ENCODE measurements around the gene SERPINA1.

DNA sequence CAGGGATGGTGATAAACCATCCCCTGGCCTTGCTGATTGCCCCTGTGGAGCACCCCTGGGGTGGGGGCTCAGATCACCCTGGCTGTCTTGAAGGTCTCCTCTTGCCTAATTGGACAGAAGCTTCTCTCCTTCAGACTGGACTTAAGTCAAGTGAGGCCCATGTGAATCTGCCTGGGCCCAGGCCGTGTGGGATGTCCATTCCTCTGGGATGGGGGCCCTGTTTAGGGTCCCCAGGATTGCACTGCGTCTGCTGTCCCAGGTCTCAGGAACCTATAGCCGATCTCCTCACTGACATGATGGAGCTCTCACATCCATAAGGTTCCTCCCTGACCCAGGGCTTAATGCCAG lies 20.2 kb downstream of the SERPINA1 start:
- TF ChIP-seq, protein P1, sequence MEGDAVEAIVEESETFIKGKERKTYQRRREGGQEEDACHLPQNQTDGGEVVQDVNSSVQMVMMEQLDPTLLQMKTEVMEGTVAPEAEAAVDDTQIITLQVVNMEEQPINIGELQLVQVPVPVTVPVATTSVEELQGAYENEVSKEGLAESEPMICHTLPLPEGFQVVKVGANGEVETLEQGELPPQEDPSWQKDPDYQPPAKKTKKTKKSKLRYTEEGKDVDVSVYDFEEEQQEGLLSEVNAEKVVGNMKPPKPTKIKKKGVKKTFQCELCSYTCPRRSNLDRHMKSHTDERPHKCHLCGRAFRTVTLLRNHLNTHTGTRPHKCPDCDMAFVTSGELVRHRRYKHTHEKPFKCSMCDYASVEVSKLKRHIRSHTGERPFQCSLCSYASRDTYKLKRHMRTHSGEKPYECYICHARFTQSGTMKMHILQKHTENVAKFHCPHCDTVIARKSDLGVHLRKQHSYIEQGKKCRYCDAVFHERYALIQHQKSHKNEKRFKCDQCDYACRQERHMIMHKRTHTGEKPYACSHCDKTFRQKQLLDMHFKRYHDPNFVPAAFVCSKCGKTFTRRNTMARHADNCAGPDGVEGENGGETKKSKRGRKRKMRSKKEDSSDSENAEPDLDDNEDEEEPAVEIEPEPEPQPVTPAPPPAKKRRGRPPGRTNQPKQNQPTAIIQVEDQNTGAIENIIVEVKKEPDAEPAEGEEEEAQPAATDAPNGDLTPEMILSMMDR (IDR thresholded peaks at IDR 0.05; ENCODE audit: low read length) = no peak
- TF ChIP-seq EZH2phosphoT487 (IDR thresholded peaks at IDR 0.05; ENCODE audit: low read length) = no peak
